GM21390 (cell line): ENCODE data around the gene WDR31.
"Not testable (repeated sequence)": the region's sequence is repeated elsewhere in the genome, so short reads cannot be mapped to it uniquely, and the experiment has no call there.

Experiments
- ATAC-seq: cut with Tn5 transposase; IDR thresholded peaks from one replicate; pipeline ENCODE4 v1.9.1; 2021; ENCODE audit not compliant: unreplicated experiment

WDR31 gene

DNA sequence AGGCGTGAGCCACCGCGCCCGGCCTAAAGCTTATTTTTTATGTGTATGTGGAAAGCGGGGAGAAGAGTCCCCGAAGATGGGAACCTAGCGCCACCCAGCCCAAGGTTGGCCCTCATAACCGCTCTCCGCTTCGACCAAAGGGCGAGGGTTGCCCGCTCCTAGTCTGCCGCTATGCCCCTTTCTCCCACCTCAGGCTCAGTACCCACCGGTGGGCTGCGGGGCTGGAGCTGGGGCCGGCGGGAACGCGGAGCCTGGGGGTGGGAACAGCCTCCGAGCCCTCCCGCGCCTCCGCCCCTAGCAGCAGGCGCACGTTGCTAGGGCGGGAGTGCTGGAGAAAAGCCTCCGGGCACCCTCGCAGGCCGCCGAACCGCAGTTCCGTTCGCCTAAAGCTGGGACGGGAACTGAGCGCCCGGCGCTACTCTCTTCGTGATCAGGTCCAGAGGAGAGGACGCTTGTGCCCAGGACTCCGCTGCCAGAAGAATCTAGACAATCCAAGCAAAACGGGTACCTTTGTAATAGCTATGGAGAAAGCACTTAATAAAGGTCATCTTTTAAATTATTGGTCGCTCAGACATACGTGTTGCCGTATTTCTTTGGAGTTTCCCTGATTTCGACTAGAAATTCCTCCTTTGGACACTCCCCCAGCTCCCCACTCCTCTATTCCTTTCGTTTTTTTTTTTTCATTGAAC, at the start of gene WDR31:
WDR31 (minus strand) TSS at position 265 of the 689 bp plus-strand sequence. CDS start 8,253 bp downstream, outside the sequence.
- peak; percentile 98 for ATAC-seq

DNA sequence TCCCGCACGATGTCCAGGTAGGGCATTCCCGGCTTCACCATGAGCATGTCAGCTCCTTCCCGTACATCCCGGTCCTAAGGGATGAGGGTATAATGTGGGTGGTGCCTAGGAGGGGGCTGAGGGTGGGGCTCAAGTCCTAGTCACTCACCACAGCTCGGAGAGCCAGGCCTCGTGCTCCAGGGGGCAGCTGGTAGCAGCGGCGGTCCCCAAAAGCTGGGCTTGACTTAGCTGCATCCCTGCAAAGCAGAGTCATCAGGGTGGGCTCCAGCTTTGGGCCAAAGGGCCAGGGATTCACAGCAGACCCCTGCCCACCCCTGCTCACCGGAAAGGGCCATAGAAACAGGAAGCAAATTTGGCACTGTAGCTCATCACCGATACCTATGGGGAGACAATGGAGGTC, 49.4 kb upstream of the WDR31 start:
- ATAC-seq: no peak

DNA sequence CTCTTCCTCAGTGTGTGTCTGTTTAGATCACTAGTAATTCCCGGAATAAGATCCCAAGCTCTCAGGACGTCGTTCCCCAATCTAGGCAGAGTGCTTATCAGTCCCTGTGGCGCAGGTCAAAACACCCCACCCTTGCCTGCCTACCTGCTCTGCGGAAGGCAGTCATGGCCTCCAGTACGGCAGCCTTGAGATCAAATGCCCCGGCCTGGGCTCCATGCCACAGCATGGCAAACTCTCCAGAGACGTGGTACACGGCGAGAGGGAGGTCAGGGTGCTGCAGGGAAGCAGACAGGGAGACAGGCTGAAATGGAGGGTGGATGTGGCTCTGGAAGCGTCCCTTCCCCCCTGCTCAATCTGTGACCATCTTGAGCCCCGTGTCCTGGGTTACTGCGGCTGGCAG, 48.8 kb upstream of the WDR31 start:
- ATAC-seq: no peak

DNA sequence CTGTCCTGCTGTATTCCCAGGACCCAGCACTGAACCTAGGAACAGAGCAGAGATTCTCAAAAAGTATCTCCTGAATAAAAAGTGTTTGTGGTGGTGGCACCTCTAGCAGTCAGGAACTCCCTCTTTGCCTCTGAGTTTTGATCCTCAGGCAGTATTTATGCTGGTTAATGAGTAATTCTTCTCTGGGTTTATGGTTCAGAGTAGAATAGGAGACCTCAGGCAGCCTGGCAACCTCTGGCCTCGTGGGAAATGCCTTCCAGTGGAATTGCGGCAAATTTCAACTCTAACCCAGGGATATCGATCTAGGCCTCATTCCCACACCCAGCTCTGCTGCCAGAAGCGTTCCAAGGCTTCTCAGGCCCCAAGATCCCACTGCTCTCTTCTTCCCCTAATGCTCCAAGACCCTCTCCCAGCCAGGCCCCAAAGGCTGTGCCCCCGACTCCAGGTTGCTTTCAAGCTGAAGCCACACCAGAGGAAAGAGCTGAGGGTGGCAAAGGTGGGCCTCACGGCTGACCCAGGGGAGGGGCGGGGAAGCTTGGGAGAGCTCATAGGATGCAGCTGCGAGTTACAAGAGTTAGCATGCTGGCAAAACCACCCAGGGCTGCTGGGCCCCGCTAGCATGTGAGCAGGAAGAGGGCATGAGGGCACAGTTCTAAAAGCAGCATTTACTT, 47.6 kb upstream of the WDR31 start:
- ATAC-seq: no peak

DNA sequence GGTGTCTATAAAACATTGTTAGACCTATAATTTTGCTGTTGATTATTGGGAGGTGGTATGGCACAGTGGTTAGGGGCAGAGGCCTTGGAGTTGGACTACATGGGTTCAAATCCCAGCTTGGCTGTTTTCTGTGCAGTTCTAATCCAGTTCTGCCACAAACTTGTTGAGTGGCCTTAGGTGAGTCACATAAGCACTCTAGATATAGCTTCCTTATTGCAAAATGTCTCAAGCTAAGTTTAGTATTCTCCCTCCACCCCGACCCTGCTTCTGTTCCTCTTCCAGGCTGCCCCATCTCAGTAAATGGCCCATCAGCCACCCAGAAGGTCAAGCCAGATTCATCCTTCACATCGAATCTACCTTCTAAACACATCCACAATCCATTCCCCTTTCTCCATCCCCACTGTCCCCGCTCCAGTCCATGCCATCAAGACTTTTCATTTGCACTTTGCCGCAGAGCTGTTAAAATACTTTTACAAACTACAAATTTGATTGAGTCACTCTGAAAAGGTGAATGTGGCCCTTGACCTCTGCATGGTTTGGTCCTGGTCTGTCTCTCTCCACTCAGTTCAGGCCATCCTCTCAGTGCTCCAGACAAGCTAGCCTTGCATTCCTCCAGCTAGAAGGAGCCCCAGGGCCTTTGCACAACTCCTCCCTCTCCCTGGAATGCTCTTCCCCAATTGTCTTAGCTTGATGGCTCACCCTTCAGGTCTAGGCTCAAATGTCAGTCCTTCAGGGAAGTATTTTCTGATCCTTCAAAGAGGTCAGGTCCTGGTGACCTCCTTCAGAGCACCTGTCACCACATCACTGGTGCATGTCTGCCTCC, 46.7 kb upstream of the WDR31 start:
- ATAC-seq: no peak

DNA sequence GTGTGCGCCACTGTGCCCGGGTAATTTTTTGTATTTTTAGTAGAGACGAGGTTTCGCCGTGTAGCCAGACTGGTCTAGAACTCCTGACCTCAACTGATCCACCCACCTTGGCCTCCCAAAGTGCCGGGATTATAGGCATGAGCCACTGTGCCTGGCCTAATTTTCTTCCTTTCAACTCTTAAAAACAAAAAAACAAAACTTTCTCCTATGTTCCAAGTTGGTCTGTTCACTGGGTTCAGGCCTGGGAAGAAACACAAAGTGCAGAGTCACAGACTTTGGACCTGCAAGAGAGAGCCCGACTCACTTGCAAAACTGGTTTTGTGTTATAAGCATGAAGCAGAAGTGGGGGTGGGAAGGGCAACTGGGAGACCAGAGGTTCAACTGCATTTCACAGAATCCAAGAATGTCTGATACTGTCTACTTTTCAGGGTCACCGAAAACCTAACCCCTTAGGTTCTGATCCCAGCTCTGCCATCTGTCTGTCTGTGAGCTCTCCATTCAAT, 41.9 kb upstream of the WDR31 start:
- ATAC-seq: no peak

DNA sequence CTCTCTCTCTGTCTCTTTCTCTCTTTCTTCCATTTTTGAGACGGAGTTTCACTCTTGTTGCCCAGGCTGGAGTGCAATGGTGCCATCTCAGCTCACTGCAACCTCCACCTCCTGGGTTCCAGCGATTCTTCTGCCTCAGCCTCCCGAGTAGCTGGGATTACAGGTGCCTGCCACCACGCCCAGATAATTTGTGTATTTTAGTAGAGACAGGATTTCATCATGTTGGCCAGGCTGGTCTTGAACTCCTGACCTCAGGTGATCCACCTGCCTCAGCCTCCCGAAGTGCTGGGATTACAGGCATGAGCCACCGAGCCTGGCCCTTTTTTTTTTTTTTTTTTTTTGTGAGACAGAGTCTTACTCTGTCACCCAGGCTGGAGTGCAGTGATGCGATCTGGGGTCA, 41.4 kb upstream of the WDR31 start:
- not testable (repeated sequence) for ATAC-seq

DNA sequence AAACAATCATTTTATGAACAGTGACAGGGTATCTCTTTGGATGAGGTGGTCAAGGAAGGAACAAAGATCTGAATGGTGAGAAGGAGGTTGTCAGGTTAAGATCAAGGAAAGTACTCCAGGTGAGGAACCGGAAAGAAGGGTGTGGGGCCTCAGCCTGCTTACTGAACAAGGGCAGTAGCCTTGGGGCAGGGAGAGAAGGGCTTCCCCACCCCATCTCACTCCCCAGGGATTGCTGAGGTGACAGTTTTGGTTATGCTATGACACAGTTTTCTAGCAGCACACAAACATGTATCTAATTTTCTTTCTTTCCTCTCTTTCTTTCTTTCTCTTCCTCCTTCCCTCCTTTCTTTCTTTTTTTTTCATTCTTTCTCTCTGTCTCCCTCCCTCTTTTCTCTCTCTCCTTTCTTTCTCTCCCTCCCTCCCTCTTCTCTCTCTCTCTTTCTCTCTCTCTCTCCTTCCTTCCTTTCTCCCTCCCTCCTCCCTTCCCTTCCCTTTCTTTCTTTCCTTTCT, 40.8 kb upstream of the WDR31 start:
- ATAC-seq: peak; percentile 54

DNA sequence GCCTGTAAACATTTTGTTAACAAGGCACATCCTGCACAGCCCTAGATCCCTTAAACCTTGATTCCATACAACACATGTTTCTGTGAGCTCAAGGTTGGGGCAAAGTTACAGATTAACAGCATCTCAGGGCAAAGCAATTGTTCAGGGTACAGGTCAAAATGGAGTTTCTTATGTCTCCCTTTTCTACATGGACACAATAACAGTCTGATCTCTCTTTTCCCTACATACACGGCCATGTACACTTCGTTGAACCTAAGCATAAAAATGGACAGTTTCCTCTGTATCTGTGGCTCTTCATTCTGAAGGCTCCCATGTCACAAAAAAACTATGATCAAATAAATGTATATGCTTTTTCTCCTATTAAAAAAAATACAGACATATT, 39.7 kb upstream of the WDR31 start:
- not testable (repeated sequence) for ATAC-seq

DNA sequence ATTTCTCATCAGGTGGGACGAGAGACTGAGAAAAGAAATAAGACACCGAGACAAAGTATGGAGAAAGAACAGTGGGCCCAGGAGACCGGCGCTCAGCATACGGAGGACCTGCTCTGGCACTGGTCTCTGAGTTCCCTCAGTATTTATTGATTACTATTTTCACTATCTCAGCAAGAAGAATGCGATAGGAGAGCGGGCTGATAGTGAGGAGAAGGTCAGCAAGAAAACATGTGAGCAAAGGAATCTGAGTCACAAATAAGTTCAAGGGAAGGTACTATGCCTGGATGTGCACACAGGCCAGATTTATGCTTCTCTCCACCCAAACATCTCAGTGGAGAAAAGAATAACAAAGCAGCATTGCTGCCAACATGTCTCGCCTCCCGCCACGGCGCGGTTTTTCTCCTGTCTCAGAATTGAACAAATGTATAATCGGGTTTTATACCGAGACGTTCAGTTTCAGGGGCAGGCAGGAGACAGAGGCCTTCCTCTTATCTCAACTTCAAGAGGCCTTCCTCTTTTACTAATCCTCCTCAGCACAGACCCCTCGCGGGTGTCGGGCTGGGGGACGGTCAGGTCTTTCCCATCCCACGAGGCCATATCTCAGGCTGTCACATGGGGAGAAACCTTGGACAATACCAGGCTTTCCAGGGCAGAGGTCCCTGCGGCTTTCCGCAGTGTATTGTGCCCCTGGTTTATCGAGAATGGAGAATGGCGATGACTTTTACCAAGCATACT, 39.2 kb upstream of the WDR31 start:
- not testable (repeated sequence) for ATAC-seq

DNA sequence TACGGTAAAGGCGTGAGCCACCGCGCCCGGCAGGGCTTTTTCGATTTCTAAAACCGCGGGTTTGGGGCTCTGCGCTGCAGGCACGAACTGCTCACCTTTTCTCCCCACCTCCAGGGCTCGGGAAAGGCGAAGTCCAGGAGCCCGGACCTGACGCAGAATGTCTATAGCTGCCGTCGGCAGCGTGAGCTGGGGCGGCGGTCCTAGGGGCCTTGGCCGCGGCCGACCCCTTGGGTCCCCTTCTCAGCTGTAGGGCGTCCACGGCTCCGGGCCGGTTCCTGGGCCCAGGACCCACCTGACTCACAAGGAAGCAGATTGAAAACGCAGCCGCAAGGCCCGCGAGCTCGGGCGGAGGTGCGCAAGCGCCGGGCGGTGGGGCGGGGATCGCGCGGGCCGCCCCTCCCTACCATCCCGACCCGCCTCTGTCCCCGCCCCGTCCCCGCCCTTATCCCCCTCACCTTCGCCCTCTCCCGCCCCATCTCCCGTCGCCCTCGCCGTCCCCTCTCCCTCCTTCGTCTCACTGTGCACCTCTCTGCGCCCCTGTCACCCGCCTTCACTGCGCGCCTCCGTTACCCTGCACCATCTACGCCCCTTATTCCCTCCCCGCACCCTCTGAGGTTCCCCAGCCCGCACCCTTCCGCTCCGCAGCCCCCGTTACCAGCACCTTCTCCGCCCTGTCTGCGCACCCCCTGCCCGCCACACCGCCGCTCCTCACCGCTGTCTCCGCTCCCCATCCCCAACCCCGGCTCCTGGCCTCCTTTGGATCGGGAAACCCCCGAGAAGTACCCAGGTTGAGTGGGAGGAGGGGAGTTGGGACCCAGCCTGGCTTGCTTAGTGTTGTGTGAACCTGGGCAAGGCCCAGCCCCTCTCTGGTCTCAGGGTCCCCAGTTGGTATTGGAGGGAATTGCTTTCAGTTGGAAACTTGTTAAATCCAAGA, 36.8 kb upstream of the WDR31 start, which contains the start of gene HDHD3:
HDHD3 (minus strand) TSS at position 353 of the 934 bp plus-strand sequence. CDS start 2,632 bp downstream, outside the sequence.
- ATAC-seq: peak; percentile 87

DNA sequence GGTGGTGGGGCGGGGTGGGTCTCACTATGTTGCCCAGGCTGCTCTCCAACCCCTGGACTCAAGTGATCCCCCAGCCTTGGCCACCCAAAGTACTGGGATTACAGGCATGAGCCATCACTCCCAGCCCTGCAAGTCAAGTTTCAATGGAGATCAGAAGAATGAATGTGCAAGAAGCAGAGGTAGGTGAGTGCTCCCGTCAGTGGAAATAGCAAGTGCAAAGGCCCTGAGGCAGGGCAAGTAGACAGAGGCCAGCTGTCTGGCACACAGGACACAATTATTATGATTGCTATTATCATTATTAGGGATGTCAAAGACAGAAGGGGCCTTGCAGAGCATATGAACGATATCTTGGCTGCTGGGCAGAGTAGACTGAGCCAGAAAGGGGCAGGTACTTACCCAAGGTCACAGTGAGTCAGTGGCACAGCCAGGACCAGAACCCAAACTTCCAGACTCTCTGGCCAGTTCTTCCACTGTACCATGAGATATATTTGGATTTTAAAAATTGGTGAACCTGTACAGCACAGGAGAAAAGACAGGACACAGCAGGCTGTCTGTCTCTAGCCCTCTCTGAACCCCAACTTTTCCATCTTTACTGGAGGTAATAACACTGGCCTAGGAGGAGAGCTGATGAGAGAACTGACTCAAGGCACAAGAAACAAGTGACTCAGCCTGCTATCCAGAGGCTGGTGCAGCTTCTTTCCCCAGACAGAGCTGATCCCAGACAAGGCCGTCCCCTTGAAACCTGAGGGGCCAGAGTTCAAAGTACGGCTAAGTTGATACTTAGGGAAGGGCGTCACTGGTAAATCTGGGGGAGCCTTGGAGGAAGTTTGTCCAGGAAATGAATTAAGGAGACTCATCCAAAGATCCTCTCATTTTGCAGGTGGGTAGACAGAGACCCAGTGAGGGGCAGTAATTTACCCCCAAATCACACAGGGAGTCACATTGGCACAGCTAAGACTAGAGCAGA, 35.3 kb upstream of the WDR31 start:
- ATAC-seq: no peak

DNA sequence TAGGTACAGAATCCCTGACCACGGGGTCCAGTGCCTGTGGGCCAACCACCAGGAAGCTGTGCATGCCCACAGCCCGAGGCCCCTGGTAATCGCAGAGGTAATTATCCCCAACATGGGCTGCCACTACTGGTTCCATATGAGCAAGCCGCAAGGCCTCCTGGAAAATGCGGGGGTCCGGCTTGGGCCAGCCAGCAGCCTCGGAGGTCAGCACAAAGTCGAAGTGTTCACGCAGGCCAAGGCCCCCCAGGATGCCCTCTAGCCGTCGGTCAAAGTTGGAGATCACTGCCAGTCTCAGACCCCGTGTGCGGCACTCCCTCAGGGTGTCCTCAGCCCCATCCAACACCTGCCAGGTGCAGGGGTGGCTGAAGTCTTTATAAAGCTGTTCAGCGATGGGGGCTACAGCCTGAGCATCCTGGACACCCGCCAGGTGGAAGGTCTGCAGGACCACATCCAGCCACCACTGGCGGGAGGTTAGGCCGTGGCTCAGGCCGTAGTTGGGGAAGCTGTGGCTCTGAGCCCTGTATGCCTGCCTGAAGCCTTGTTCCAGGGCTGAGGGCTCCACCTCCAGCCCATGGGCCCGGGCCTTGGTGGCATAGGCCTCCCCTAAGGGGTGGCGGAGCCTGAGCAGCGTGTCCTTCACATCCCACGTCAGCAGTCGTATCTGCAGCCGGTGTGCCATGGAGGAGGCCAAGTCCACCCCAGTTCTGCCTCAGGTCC, 33.8 kb upstream of the WDR31 start:
- ATAC-seq: no peak

DNA sequence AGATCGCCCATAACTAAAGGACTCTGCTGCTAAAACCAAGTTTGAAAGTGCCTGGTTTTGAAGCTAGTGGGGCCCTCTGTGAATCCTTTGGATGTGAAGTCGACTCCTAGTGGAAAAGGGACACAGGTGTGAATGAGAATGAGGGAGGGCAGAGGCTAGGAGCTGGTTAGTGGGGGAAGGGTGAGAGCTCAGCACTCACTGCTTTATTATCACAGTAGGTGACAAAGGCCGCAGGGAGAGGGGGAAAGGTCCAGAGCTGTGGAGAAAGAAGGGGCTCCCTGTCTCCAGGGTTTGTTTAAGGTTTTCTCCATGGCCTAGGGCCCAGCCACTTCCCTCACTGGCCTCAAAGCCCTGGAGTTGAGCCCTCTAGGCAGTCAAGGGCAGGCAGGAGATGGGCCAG, 33.2 kb upstream of the WDR31 start:
- no peak for ATAC-seq

DNA sequence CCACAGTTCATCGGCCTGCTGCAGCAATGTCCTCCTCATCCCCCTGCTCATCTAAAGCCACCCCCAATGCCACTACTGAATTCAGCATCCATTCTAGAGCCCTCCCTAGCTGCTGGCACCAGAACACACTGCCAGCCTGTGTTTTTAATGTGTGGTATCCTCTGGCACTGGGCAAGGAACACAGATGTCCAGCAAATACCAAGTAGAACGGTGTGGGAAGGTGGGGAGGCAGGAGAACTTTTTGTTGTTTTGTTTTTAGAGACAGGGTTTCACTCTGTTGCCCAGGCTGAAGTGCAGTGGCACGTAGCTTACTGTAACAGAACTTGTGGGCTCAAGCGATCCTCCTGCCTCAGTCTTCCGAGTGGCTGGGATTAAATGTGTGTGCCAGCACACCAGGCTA, 32.0 kb upstream of the WDR31 start:
- ATAC-seq: no peak

DNA sequence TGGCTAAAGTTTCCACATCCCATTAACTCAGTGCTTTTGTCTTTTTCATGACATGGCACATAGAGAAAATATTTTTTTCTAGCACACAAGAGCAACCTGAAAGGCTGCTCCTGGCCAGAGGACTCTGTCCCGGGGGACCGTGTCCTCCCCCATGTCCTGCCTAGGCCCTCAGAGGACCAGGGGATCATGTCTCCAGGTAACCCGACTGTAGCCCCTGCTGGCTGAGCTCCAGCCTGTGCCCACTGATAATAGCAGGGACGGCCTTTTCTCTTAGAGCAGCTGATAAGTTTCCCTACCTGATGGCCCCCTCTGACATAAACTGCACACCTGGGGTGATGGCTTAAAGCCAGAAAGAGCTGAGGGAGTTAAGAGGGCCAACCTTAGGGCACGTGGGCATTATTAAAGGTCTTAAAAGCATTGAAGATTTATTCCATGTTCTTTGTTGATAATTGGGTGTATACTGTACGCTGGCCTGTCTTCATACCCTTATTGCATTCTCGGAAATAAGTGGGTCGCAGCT, 30.8 kb upstream of the WDR31 start:
- no peak for ATAC-seq

DNA sequence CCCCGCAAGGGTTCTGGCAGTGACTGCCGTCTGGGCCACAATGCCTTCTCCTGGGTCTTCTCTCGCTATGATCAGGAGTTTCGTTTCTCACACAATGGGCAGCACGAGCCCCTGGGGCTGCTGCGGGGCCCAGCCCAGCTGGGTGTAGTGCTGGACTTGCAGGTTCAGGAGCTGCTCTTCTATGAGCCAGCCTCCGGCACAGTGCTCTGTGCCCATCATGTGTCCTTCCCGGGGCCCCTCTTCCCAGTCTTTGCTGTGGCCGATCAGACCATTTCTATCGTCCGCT, 29.7 kb upstream of the WDR31 start:
- ATAC-seq: no peak
